ENCODE results near the gene LPAR3. TPM values are rescaled to one million over a fixed set of nuclear protein-coding genes. Genes with fewer than 3 reads are reported as not detected.

The LPAR3 gene
- polyA plus RNA-seq, 2 of the 4 experiments (the other 2 are of a cell fraction): 0.01 to 0.08 TPM

GRCh38 chr1:84876353-84876752 is 16.7 kb downstream of the LPAR3 start:
- ChIA-PET POLR2A (no interaction called here), CTCF (no interaction called here)
- no peak for TF ChIP-seq RARB (CRISPR knock-in tag; IDR thresholded peaks at IDR 0.05)
- no peak for TF ChIP-seq KDM5A (IDR thresholded peaks at IDR 0.05)
- TF ChIP-seq NFE2L2 (conservative IDR thresholded peaks at IDR 0.05; ENCODE audit: low read length): no peak
- TF ChIP-seq MAZ (IDR thresholded peaks at IDR 0.05; ENCODE audit: borderline replicate concordance, low read depth, low read length): no peak
- TF ChIP-seq HOXA7 (CRISPR knock-in tag; IDR thresholded peaks at IDR 0.05): no peak
- no peak for TF ChIP-seq GATA3 (IDR thresholded peaks at IDR 0.05; ENCODE audit: borderline replicate concordance)
- no peak for TF ChIP-seq BHLHE40 (IDR thresholded peaks at IDR 0.05; ENCODE audit: low read depth, low read length)
- no peak for TF ChIP-seq TFCP2L1 (CRISPR knock-in tag; IDR thresholded peaks at IDR 0.05)
- no peak for TF ChIP-seq TP53 (CRISPR knock-in tag; IDR thresholded peaks at IDR 0.05)
- no peak for TF ChIP-seq ZNF302 (CRISPR knock-in tag; IDR thresholded peaks at IDR 0.05)
- TF ChIP-seq ZSCAN20 (CRISPR knock-in tag; IDR thresholded peaks at IDR 0.05): no peak
- no peaks in the 10 kb centered on the region for H3K4me1 ChIP-seq
- no peak overlapping the region for H3K4me3 ChIP-seq
- DNase-seq (ENCODE audit: low read depth in 1 of 2, low spot score in 1 of 2): no peak
- no peak for FAIRE-seq
- H3K9me3 ChIP-seq: no peaks in the 10 kb centered on the region
- no peak overlapping the region for H3K27ac ChIP-seq
- no peak overlapping the region for H3K4me2 ChIP-seq
- 71% methylated on average over 5 of the region's 5 CpGs for WGBS (ENCODE audit: missing lambda C conversion rate)
- no peak for ATAC-seq

GRCh38 chr1:84873366-84873765 is 19.6 kb downstream of the LPAR3 start:
- DNase-seq (ENCODE audit: low read depth in 1 of 2, low spot score in 1 of 2): no peak
- H3K4me1 ChIP-seq: no peaks in the 10 kb centered on the region
- POLR2A ChIA-PET: no interaction called here
- H3K27ac ChIP-seq: no peak overlapping the region
- no peak overlapping the region for H3K4me3 ChIP-seq
- CTCF ChIA-PET: interaction anchor here (0.6 to 1.0 kb wide), 2 partner anchors 12 to 27 kb away, joined by 4 to 5 read pairs; no protein-coding TSS in a partner anchor
- FAIRE-seq: no peak
- H3K4me2 ChIP-seq: no peak overlapping the region
- 25% methylated on average over 2 of the region's 2 CpGs for WGBS (ENCODE audit: missing lambda C conversion rate)
- ATAC-seq: no peak
- H3K9me3 ChIP-seq: no peaks in the 10 kb centered on the region
- TF ChIP-seq HMGXB4 (CRISPR knock-in tag; IDR thresholded peaks at IDR 0.05; ENCODE audit: borderline replicate concordance): no peak
- TF ChIP-seq MAFK (IDR thresholded peaks at IDR 0.05; ENCODE audit: partially characterized antibody): no peak
- no peak for TF ChIP-seq NR3C1 (IDR thresholded peaks at IDR 0.05)
- TF ChIP-seq CBX2 (IDR thresholded peaks at IDR 0.05; ENCODE audit: borderline replicate concordance, low read depth): no peak
- no peak for TF ChIP-seq RAD21 (conservative IDR thresholded peaks at IDR 0.05 in 1 of 2, IDR thresholded peaks at IDR 0.05 in 1 of 2)
- no peak for TF ChIP-seq FOSL2 (IDR thresholded peaks at IDR 0.05)
- no peak for TF ChIP-seq FOSL2 (CRISPR knock-in tag; IDR thresholded peaks at IDR 0.05)
- TF ChIP-seq ZSCAN20 (CRISPR knock-in tag; IDR thresholded peaks at IDR 0.05): no peak
- no peak for TF ChIP-seq TFCP2L1 (CRISPR knock-in tag; IDR thresholded peaks at IDR 0.05)
- no peak for TF ChIP-seq MAZ (IDR thresholded peaks at IDR 0.05; ENCODE audit: borderline replicate concordance, low read depth, low read length)
- TF ChIP-seq CHD2 (IDR thresholded peaks at IDR 0.05; ENCODE audit: low read length, partially characterized antibody): no peak
- TF ChIP-seq PHF8 (IDR thresholded peaks at IDR 0.05; ENCODE audit: borderline replicate concordance, low read depth): no peak
- TF ChIP-seq RCOR1 (IDR thresholded peaks at IDR 0.05; ENCODE audit: low read depth, low read length): no peak
- no peak for TF ChIP-seq EHF (CRISPR knock-in tag; IDR thresholded peaks at IDR 0.05)

GRCh38 chr1:84872696-84873355 is 20.2 kb downstream of the LPAR3 start:
- POLR2A ChIA-PET: no interaction called here

More at GRCh38 chr1:84872696-84873355, 20.2 kb downstream of the LPAR3 start:
- FAIRE-seq: no peak
- no peak overlapping the region for H3K4me2 ChIP-seq
- no peak for TF ChIP-seq RCOR1 (IDR thresholded peaks at IDR 0.05; ENCODE audit: low read depth, low read length)
- no peak for TF ChIP-seq EP300 (IDR thresholded peaks at IDR 0.05)
- TF ChIP-seq NPAS2 (CRISPR knock-in tag; IDR thresholded peaks at IDR 0.05; ENCODE audit: borderline replicate concordance): no peak
- TF ChIP-seq PBX3 (IDR thresholded peaks at IDR 0.05): no peak
- TF ChIP-seq, protein P1, sequence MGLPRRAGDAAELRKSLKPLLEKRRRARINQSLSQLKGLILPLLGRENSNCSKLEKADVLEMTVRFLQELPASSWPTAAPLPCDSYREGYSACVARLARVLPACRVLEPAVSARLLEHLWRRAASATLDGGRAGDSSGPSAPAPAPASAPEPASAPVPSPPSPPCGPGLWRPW (IDR thresholded peaks at IDR 0.05): no peak
- no peak for TF ChIP-seq CBX8 (IDR thresholded peaks at IDR 0.05)
- TF ChIP-seq NFE2L2 (conservative IDR thresholded peaks at IDR 0.05; ENCODE audit: low read length): no peak
- no peak for TF ChIP-seq ZC3H11A (IDR thresholded peaks at IDR 0.05)
- TF ChIP-seq CEBPB (IDR thresholded peaks at IDR 0.05): no peak
- TF ChIP-seq ZNF302 (CRISPR knock-in tag; IDR thresholded peaks at IDR 0.05): no peak
- TF ChIP-seq JUN (IDR thresholded peaks at IDR 0.05): no peak
- no peak for TF ChIP-seq BHLHE40 (IDR thresholded peaks at IDR 0.05; ENCODE audit: low read depth, low read length)
- TF ChIP-seq, protein P2, sequence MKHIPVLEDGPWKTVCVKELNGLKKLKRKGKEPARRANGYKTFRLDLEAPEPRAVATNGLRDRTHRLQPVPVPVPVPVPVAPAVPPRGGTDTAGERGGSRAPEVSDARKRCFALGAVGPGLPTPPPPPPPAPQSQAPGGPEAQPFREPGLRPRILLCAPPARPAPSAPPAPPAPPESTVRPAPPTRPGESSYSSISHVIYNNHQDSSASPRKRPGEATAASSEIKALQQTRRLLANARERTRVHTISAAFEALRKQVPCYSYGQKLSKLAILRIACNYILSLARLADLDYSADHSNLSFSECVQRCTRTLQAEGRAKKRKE (CRISPR knock-in tag; IDR thresholded peaks at IDR 0.05; ENCODE audit: low read depth): no peak
- no peak for TF ChIP-seq RNF2 (IDR thresholded peaks at IDR 0.05; ENCODE audit: borderline replicate concordance, low read depth)
- TF ChIP-seq KDM1A (IDR thresholded peaks at IDR 0.05; ENCODE audit: low read depth): no peak
- 33% methylated on average over 9 of the region's 9 CpGs for WGBS (ENCODE audit: missing lambda C conversion rate)
- ATAC-seq: no peak
- H3K27ac ChIP-seq: no peak overlapping the region
- H3K9me3 ChIP-seq: no peaks in the 10 kb centered on the region
- no peak overlapping the region for H3K4me3 ChIP-seq
- no peaks in the 10 kb centered on the region for H3K4me1 ChIP-seq
- DNase-seq (ENCODE audit: low read depth in 1 of 2, low spot score in 1 of 2): no peak
- CTCF ChIA-PET: interaction anchor here (0.6 kb wide), 1 partner anchor 27 kb away, joined by 5 read pairs; no protein-coding TSS in a partner anchor
